GM19328 (cell line): ENCODE measurements around the gene EVC.
"Not testable (repeated sequence)": the region's sequence is repeated elsewhere in the genome, so short reads cannot be mapped to it uniquely, and the experiment has no call there.

Experiments used
- ATAC-seq: cut with Tn5 transposase; IDR thresholded peaks from one replicate; pipeline ENCODE4 v1.9.1; 2021; ENCODE audit warnings: mild to moderate bottlenecking, moderate library complexity; ENCODE audit not compliant: unreplicated experiment

EVC gene

DNA sequence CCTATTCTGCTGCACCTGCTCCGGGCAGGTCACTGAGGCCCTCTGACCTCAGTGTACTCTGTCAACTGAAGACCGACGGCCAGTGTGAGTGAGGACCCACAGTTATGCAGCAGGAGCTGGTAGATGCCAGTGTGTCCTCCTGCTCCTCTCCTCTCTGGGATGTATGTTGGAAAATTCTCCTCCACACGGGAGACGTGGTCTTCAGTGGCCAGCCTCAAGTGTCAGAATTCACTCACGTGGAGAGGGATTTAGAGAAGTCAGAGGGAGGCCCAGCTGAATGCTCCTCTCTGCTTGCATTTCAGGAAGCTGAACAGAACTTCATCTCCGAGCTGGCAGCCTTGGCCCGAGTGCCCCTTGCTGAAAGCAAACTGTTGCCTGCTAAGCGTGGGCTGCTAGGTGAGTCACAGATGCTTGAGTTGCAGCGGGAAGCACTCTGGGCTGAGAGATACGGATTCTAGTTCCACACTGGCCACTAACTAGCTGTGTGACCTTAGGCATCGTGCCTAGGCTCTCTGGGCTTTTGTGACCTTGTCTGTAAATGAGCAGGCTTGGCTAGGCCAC, 98.3 kb downstream of the EVC start:
- ATAC-seq, result no peak

DNA sequence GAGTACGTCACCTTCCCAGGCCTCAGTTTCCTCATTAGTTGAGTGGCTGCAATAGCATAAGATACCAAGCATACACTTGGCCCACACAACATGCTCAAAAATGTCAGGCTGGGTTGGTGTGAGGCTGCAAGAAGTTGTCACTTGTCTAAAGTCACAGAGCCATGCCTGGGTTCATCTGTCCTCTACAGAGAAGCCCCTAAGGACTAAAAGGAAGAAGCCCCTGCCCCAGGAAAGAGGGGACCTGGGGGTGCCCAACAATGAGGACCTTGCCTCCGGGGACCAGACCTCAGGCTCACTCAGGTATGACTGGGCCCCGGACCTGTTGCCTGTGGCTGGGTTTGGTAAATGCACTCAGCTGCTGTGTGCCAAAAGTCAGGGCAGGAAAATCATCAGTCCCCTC, 99.2 kb downstream of the EVC start:
- no peak for ATAC-seq

DNA sequence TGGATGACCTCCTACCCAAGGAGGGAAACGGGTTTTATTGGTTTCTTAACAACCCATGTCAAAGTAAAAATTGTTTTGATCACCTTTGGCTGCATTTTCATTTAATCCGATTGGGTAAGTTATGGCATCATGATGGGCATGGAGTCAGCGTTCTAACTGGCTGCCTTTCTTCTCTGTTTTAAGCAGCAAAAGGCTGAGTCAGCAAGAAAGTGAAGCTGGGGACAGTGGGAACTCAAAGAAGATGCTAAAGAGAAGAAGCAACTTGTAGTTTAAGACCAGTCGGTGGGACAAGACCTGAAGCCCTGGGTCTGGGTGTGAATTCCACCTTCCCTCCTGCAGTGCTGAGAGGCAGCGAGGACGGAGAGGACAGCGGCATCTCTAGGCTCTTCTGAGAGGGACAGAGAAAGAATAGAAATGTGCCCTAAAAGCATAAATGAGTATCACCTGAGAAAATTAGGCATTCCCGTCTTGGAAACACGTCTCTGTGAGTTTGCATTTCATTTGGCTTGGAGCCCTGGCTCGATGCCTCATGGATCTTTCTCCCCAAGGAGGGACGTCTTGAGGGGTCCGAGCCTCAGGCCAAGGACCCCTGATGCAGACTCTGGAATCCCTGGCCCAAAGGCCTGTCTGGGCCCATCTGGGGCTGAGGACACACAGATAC, 99.9 kb downstream of the EVC start:
- no peak for ATAC-seq

DNA sequence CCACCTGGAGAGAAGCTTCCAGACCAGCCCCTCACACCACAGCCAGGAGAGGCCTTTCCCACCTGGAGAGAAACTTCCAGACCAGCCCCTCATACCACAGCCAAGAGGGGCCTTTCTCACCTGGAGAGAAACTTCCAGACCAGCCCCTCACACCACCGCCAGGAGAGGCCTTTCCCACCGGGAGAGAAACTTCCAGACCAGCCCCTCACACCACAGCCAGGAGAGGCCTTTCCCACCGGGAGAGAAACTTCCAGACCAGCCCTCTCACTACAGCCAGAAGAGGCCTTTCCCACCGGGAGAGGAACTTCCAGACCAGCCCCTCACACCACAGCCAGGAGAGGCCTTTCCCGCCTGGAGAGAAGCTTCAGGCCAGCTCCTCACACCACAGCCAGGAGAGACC, 101.1 kb downstream of the EVC start:
- ATAC-seq, result not testable (repeated sequence)

DNA sequence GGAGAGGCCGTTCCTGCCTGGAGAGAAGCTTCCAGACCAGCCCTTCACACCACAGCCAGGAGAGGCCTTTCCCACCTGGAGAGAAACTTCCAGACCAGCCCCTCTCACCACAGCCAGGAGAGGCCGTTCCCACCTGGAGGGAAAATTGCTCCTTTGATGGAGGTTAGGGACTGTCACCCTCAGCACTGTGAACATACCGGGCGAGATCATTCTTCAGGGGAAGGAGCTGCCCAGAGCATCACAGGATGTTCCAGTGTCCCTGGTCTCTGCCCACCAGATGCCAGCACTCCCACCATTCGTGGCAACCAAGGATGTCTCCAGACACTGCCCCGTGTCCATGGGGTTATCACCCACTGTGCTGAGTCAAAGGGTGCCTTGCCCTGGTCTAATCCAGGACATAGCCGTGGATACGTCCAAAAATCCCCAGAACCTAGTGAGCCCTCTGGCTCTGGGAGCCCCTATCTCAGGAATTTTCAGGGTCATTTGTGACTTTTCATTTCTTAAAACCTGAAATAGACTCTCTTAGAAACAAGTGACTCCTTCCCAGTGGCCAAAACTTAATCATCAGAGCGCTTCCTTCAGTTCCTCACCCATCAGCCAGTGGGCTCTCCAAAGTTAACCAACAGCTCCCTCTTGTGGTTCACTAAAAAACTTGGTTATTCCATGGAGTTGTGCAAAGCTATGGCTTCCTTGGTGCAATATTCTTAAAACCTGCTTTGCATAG, 101.7 kb downstream of the EVC start:
- ATAC-seq, result no peak

DNA sequence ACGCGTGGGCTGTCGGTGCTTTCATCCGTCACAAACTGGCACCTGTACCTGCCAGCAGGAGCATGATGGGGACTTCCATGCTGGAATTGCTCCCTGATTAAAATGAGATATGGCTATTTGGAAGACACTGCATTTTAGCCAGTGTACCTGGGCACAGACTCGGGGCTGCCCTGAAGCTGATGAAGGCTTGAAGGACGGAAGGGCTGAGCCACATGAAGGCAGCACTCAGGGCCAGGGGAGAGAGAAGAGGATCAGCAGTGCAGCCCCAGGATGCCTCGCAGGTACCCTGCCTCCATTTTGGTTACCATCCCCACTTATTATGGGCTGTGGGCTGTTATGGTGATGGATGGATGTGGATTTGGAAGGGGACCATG, 102.9 kb downstream of the EVC start:
- no peak for ATAC-seq

DNA sequence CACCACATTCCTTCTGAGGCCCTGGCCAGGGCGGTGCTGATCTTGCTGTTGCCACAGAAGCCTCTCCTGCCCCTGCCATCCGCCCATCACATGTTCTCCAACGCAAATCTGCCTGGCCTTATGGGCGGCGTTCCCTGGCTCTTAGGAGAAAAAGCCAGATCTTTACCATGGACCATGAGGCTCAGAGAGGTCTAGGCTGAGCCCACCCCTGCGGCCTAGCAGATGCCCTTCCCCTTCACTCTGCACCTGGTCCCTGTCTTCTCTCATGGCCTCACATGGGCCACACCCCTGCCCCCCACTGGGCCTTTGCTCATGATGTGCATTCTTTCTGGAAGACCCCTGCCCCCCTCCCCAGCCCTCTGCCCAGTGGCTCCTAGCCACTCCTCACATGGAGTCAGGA, 103.4 kb downstream of the EVC start:
- no peak for ATAC-seq

DNA sequence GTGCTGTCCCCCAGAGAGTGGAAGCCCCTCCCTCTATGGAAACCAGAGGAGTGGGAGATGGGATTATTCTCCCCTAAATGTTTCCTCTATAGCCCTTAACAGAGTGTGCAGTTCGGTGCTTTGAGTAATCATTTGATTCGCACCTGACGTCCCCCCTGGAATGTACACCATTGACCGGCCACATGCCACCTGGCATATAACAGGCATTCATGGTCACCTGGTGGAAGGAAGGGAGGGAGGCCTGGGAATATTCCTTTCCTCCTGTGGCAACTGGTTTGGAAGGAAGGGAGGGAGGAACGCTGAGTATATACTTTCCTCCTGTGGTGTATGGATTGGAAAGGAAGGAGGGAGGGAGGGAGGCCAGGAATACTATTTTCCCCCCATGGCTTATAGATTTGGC, 104.6 kb downstream of the EVC start:
- ATAC-seq, result no peak

DNA sequence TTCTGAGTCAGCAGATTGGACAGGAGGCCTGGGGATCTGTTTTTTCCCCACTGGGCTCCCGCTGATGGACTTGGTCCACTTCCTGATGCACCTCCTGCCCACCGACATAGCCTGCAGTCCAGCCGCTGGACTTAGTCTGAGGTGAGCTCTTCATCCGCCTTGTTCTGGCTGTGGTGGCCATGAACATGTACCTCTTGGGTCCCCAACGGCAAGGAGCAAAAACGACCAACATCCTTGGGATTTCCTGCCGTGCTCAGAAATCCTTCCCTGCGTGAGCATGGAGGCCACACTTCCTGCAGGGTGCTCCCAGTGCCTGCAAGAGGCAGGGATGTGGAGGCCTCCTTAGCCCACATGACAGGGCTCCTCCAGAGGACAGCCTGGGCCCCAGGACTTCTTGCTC, 105.1 kb downstream of the EVC start:
- ATAC-seq, result no peak

DNA sequence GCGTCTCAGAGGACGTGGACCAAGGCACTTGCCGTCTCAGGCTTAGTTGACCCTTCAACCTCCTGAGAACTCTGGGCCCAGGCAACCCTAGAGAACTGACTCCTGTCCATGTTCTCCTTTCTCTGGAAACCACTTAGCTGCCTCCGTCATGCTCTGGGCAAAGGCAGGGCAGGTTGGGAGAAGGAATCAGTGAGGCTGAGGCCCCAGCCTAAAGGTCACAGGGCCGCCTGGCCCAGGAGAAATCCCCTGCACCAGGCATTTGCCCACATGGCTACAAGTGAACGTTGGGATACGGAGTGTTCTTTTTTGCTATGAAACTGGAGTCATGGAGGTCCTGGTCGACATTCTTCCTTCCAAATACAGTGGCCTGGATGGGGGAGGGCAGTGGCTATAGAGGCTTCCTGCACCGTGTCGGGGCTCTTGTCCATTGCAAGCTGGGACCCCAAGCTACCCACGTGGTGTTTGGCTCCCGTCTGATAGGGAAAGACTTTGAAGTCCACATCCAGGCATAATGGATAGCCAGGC, 105.9 kb downstream of the EVC start:
- ATAC-seq, result no peak

DNA sequence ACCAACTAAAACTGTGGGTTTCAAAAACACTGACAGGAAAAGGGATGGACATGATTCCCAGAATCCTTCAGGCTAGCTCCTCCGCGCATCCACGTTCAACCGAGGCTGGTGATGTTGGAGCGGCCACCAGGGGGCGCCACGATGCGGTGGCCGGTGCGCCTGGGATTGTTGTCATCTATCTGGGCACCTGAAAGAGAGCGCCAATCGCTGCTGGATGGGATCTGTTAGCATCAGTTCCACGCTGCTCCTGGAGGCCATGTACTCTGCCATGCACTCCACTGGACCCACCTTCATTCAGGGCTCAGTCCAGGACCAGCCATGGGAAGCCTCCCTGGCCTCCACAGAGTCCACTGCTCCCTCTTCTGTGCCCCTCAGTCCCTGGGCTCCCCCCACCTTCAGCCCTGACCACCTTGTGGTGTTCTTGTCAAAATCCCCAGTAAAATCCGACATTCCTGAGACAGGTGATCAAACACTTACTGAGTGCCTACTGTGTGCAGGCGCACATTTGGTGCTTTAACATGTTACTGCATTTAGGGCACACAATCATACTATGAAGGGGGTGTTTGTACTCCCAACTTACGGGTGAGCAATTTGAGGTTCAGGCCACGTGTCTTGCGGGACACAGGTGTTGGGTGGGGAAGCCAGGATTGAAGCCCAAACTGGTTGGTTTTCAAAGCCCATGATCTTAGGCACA, 110.8 kb downstream of the EVC start:
- no peak for ATAC-seq

DNA sequence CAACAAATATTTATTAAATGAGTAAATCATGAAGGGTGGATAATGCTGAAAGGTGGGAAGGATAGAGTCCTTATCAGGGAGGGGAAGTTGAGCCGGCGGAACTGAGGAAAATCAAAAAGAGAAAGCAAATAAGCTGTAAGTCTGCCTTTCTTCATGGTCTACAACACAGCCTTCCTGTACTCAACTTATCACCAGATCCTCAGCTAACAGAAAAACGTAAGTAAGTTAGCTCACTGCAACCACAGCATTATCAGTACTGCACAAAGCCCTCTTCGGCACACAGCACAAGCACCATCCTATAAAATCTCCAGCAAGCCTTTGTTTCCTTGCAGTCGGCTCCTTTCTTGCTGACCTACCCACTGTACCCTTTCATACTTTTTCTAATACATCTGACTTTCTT, 111.6 kb downstream of the EVC start:
- ATAC-seq, result no peak

DNA sequence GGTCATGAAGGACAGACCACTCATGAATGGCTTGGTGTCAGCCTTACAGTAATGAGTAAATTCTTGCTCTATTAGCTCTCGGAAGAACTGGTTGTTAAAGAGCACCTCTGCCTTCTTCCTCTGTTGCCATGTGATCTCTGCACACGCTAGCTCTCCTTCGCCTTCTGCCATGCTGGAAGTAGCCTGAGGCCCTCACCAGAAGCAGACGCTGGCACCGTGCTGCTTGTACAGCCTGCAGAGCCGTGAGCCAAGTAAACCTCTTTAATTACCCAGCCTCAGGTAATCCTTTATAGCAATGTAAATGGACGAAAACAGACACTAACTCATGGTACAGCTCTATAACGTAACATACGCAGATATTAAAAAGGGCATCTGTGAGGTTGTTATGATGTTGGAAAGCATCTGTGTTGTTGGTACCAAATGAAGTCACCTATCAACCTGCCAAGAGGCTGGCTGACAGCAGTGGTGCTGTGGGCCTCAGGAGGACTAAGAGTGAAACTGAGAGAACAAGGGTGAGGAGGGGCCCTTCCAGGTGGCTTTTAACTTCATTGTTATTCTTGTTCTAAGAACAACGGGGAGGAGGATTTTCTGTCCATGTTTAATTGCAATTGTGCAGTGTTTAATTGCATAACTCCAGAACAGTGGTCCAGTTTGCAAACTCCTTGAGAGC, 112.7 kb downstream of the EVC start:
- no peak for ATAC-seq

DNA sequence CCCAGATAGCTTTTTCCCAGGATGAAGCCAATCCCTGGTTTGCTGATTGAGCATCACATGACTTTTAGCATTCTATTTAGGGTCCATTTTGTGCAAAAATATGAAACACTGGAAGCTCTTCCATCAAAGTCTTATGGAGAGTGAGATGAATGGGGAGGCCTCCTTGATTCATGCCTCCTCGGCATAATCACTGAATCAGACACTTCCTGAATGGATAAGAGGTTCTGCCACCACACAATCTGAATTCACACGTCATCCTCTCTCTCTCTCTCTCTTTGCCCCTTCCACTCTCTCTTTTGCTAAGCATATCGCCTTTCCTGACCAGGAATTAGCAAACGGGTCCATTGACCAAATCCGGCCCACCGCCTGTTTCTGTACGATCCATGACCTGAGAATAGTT, 113.2 kb downstream of the EVC start:
- no peak for ATAC-seq

DNA sequence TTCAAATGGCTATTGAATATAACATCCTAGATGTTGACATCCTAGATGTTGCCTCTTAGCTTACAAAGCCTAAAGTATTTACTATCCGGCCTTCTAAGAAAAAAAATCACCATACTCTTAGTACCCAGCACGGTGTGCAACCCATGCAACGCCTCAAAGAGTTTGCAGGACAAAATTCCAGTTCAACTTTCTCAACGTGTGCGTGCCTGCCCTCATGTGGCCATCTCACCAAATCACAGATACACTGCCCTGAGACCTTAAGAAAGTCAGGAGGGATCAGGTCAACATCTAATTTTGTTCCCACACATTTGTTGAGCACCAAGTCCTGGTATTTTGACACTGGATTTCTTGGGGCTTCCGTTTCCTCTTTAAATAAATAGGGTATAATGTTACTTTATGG, 113.6 kb downstream of the EVC start:
- no peak for ATAC-seq

DNA sequence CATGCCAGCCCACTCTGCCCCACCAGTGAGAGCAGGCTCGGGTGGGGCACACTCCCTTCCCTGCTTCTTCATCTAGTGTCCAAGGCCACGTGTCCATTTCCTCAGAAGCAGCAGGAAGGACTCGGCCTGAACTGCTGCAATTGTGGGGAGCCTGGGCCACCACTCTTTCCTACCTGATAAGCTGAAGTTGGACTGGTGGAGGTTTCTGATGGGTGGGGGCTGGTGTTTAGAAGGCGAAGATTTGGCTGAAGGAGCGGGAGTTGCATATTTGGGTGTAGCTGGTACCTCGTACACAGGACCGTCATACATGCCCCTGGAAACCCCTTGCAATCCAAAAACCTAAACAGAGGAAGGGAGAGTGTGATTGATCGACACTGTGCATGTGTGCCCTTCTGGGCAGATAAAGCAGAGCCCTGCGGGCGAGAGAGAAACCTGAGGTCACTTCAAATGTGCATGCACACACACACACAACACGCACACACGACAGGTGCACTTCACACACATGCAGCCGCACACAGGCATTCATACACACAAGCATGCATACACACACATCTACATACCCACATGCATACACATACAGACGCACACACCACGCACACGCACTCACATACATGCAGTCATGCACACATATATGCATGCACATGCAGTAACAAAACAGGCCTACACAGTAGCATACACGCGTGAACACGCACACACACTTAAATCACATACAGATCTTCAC, 114.5 kb downstream of the EVC start:
- ATAC-seq, result no peak

DNA sequence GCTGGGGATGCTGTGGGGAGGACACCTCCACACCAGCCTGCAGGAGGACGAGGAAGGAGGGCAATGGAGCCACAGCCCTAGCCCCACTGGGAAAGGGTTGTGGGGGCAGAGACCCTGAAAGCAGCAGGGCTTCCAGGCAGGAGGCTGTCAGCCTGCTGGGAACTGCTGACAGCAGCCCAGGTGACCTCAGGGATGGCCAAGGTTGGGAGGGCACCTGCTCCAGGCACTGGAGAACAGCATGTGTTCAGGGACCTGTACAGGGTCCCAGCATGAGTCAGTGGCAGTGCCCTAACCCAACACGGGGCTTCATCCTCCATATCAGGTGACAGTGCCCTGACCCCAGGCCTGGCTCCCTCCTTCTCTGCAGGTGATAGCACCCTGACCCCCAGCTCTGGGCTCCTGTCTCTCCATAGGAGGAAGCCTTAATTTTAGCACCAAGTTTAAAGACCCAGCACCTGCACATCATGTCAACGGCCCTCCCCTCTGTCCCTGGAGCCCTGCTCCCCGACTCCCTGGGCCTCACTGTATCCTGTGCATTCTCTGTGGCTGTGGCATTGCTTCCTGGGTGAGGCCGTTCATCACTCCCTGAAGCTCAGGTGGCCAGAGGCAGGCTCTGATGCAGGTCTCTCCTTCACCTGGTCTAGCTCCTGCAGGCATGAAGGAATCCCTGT, 115.6 kb downstream of the EVC start:
- ATAC-seq, result no peak

DNA sequence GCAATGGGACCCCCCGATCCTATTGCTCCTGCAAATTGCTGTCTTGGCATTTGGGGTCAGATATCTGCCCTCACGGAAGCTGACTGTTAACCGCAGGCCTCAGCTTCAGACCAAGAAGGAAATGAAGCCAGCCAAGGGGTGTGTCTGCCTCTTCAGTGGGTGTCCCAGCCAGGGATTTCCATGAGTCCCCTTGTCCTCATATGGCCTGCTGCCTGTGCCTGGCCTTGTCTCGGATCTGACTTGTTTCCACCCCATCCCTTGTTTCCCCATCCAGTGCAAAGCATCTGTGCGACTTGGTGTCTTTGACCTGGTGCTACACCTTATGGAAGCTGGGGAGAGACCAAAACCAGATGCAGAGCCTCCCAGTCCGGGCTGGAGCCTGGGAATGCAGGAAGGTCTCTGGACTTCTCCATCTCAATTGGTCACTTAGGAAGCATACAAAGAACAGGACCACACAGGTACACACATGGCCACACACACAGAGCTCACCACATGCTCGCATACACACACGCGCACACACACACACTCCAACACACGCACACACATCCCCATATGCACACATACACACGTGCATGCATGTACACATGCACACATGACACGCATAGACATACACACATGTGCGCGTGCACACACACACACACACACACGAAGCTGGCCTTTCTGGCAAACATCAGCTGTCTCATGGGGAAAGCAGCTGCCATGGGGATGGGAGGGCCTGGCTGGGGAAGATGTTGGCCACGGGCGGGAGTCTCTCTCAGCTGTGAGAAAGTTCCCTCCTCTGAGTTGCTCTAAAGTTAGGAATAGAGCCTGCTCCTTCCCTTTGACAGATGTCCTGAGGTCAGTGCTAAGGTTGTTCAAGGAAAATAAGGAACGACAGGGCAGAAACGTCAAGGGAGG, 116.4 kb downstream of the EVC start:
- no peak for ATAC-seq

DNA sequence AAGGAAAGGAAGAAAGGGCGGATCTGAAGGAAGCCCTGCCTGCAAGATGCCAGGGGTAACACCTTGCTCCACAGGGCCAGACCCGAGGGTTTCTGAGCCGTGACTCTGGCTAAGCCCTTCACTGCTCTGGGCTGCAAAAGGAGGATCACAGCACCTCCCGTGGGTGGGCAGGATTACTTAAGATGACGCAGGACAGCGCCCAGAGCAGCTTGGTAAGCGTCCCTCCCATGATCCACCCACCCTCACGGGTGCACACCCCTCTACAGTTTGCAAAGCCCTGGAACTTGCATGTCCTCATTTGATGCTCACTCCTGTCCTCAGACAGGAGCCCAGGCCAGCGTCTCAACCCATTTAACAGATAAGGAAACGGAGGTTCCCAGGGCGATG, 117.0 kb downstream of the EVC start:
- ATAC-seq, result no peak
